OCI-LY3 (cell line): ENCODE data around the gene RBM19.

ENCODE experiments used
- EZH2phosphoT487 ChIP-seq: fragments of 200-600 bp; shearing (Covaris generic); IDR thresholded peaks from 2 replicates; pipeline ENCODE4 v1.6.1; 2018; ENCODE audit warnings: antibody characterized with exemption, mixed run types, low read depth
- TF ChIP-seq, protein P1 (sequence below): fragments of 200-600, 300-600 bp; sonication (generic); IDR thresholded peaks from 2 replicates; pipeline ENCODE4 v1.5.1; 2014; ENCODE audit warnings: antibody characterized with exemption, low read length, low read depth

DNA sequence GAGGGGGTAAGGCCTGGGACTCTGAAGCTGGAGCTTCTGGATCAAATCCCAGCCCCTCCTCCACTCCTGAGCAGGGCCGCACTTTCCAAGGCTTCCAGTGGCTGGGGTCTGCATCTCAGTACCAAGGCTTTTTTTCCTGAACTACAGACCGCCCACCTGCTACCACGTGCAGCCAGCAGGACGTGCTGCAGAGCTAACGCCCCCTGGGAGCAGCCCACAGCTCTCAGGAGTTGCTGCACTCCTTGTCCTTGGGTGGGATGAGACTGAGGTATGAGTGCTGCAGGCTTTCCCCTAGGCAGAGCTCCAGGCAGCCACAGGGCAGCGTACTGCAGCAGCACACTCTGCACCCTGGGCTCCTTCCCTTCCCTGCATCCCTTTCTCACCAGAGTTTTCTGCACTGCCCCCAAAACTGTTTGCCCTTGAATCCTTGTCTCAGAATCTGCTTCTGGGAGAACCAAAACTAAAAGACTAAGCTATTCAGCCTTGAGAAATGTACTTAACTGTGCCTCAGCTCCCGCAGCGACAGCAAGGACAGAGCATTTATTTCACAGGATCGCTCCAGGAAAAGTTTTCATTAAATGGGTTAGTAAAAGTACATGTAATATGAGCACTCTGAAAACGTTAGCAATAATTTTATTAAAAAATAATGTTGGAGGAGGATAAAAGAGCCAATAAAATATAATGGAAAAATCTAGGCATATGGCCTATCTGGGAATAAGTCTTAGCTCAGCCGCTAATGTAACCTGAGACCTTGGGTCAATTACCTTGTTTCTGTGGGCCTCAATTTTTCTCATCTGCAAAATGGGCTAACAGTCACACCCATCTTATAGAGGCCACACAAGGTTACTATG, 25.5 kb downstream of the RBM19 start:
- TF ChIP-seq, protein P1, sequence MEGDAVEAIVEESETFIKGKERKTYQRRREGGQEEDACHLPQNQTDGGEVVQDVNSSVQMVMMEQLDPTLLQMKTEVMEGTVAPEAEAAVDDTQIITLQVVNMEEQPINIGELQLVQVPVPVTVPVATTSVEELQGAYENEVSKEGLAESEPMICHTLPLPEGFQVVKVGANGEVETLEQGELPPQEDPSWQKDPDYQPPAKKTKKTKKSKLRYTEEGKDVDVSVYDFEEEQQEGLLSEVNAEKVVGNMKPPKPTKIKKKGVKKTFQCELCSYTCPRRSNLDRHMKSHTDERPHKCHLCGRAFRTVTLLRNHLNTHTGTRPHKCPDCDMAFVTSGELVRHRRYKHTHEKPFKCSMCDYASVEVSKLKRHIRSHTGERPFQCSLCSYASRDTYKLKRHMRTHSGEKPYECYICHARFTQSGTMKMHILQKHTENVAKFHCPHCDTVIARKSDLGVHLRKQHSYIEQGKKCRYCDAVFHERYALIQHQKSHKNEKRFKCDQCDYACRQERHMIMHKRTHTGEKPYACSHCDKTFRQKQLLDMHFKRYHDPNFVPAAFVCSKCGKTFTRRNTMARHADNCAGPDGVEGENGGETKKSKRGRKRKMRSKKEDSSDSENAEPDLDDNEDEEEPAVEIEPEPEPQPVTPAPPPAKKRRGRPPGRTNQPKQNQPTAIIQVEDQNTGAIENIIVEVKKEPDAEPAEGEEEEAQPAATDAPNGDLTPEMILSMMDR = no peak
- no peak for TF ChIP-seq EZH2phosphoT487
